Tibial nerve (tissue), 4 donors: ENCODE results near the gene POU6F2. TPM values are rescaled to one million over a fixed set of nuclear protein-coding genes. Genes with fewer than 3 reads are reported as not detected.

Experiments
- DNase-seq, 2 donors: peaks; one replicate each; pipeline ENCODE4 v3.0.0-alpha.2; 2019; ENCODE audit warnings: low spot score in 2 of 2
- H3K27ac ChIP-seq, 4 donors: fragments of 200-600 bp; sonication (generic) in 3 of 4; one replicate each; pipeline ENCODE4 v1.5.1; 2017 to 2019; ENCODE audit warnings: mild to moderate bottlenecking in 1 of 4
- H3K27me3 ChIP-seq, 2 donors: fragments of 200-600 bp; sonication (generic) in 1 of 2; one replicate each; pipeline versions ENCODE4 v1.5.1 to v1.6.0; 2017 to 2019
- H3K36me3 ChIP-seq, 3 donors: fragments of 200-600 bp; sonication (generic); one replicate each; pipeline ENCODE4 v1.5.1; 2018 to 2019
- H3K4me1 ChIP-seq, 4 donors: fragments of 200-600 bp; sonication (generic) in 3 of 4; one replicate each; pipeline ENCODE4 v1.5.1; 2017 to 2019
- H3K4me3 ChIP-seq, 4 donors: fragments of 200-600 bp; sonication (generic) in 3 of 4; one replicate each; pipeline ENCODE4 v1.5.1; 2017 to 2019; ENCODE audit warnings: mild to moderate bottlenecking in 1 of 4, moderate library complexity in 1 of 4
- H3K9me3 ChIP-seq, 4 donors: fragments of 200-600 bp; sonication (generic) in 3 of 4; one replicate each; pipeline ENCODE4 v1.5.1; 2017 to 2019
- CTCF ChIP-seq, 5 experiments: fragments of 200-600 bp in 3 of 5; fragments of 450-650 bp in 2 of 5; sonication (generic) in 3 of 5; IDR thresholded peaks; one replicate each; pipeline ENCODE4 v1.5.1; 2016 to 2019; ENCODE audit warnings: antibody characterized with exemption in 5 of 5, mild to moderate bottlenecking in 3 of 5, moderate library complexity in 2 of 5
- EP300 ChIP-seq, 2 donors: sonication (generic); formaldehyde crosslinking; IDR thresholded peaks; one replicate each; pipeline ENCODE4 v1.6.1; 2017; ENCODE audit warnings: antibody characterized with exemption in 2 of 2, mild to moderate bottlenecking in 1 of 2
- POLR2A ChIP-seq, 2 donors: fragments of 450-650 bp; IDR thresholded peaks; one replicate each; pipeline ENCODE4 v1.6.1; 2017; ENCODE audit warnings: antibody characterized with exemption in 2 of 2, mild to moderate bottlenecking in 2 of 2, moderate library complexity in 2 of 2
- WGBS, 2 donors: methylation state at CpG; one replicate each; pipeline ENCODE4 v1.1.5; 2018; 5-methylcytosine and 5-hydroxymethylcytosine counted together
- total RNA-seq, 4 donors: library from RNA; depleted of rRNA; stranded (reverse); fragments of >200 nt; gene quantifications; one replicate each; pipeline ENCODE4 v1.1.0, GENCODE V29; 2016

The POU6F2 gene
- total RNA-seq, 4 donors from 2014 or later = 0.21 to 1.8 (median 1.3) TPM

- TF ChIP-seq EP300 (IDR thresholded peaks at IDR 0.05) (no peak), POLR2A (IDR thresholded peaks at IDR 0.05) (no peak), CTCF (IDR thresholded peaks at IDR 0.05) (no peak)
- Histone ChIP-seq H3K9me3 (no peaks in the 10 kb centered on the region), H3K4me3 (no peak overlapping the region), H3K27me3 (no peaks in the 10 kb centered on the region), H3K27ac (no peak overlapping the region), H3K4me1 (no peaks in the 10 kb centered on the region), H3K36me3 (no peaks in the 10 kb centered on the region)
- 57 to 69% methylated on average over 3 of the region's 3 CpGs for WGBS, 2 donors
- DNase-seq = no peak
These were observed 148.1 kb downstream of the POU6F2 start for GRCh38 chr7:39125846-39126245.

GRCh38 chr7:39127058-39127457, 149.3 kb downstream of the POU6F2 start:
- no peak for TF ChIP-seq EP300 (IDR thresholded peaks at IDR 0.05)
- Histone ChIP-seq H3K9me3 (no peaks in the 10 kb centered on the region), H3K27me3 (no peaks in the 10 kb centered on the region), H3K4me1 (no peaks in the 10 kb centered on the region), H3K27ac (no peak overlapping the region), H3K36me3 (no peaks in the 10 kb centered on the region), H3K4me3 (no peak overlapping the region)
- no peak for DNase-seq
- WGBS, 2 donors = 74 to 78% methylated on average over 3 of the region's 3 CpGs

- H3K27ac ChIP-seq = no peak overlapping the region
- H3K9me3 ChIP-seq = no peaks in the 10 kb centered on the region
- DNase-seq = no peak
- TF ChIP-seq POLR2A (IDR thresholded peaks at IDR 0.05) (no peak), EP300 (IDR thresholded peaks at IDR 0.05) (no peak), CTCF (IDR thresholded peaks at IDR 0.05) (no peak)
- no peak overlapping the region for H3K4me3 ChIP-seq
- no peaks in the 10 kb centered on the region for H3K27me3 ChIP-seq
- WGBS, 2 donors = 87 to 92% methylated on average over 2 of the region's 2 CpGs
- H3K36me3 ChIP-seq = no peaks in the 10 kb centered on the region
- no peaks in the 10 kb centered on the region for H3K4me1 ChIP-seq
These were observed 150.7 kb downstream of the POU6F2 start for GRCh38 chr7:39128287-39128843.

- Histone ChIP-seq H3K36me3 (no peaks in the 10 kb centered on the region), H3K9me3 (no peaks in the 10 kb centered on the region), H3K4me3 (peak overlapping the region in 1 of 4 donors; percentile 2), H3K4me1 (no peaks in the 10 kb centered on the region), H3K27me3 (no peaks in the 10 kb centered on the region), H3K27ac (no peak overlapping the region)
- WGBS, 2 donors = 65 to 68% methylated on average over 3 of the region's 3 CpGs
- no peak for TF ChIP-seq CTCF (IDR thresholded peaks at IDR 0.05)
- no peak for TF ChIP-seq POLR2A (IDR thresholded peaks at IDR 0.05)
- no peak for TF ChIP-seq EP300 (IDR thresholded peaks at IDR 0.05)
- DNase-seq = no peak
These were observed 152.6 kb downstream of the POU6F2 start for GRCh38 chr7:39130274-39130673.

- H3K4me3 ChIP-seq = peak overlapping the region in 2 of 4 donors; percentile 2 to 13
- 50 to 61% methylated on average over 26 of the region's 26 CpGs for WGBS, 2 donors
- H3K27ac ChIP-seq = no peak overlapping the region
- TF ChIP-seq POLR2A (IDR thresholded peaks at IDR 0.05) (no peak), EP300 (IDR thresholded peaks at IDR 0.05) (no peak), CTCF (IDR thresholded peaks at IDR 0.05) (no peak)
- no peak for DNase-seq
- no peaks in the 10 kb centered on the region for H3K27me3 ChIP-seq
- H3K36me3 ChIP-seq = no peaks in the 10 kb centered on the region
- H3K9me3 ChIP-seq = no peaks in the 10 kb centered on the region
- no peaks in the 10 kb centered on the region for H3K4me1 ChIP-seq
These were observed 153.3 kb downstream of the POU6F2 start for GRCh38 chr7:39130857-39131526.
